Measurements from ENCODE around the gene HACE1.
"Not testable (repeated sequence)": the region's sequence is repeated elsewhere in the genome, so short reads cannot be mapped to it uniquely, and the experiment has no call there.

Gene HACE1

DNA sequence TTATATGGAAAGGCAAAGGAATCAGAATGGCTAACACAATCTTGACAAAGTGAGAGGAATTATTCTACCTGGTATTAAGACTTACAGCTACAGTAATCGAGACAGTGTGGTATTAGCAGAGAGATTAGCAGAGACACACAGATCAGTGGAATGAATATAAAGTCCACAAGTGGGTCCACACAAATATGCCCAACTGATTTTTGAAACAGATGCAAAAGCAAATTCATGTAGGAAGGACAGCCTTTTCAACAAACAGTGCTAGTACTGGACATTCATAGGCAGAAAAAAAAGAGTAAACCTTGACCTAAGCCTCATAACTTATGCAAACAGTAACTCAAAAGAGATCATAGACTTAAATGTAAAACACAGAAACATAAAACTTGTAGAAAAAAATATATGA lies 22.6 kb downstream of the HACE1 start:
- no peak overlapping the region for H3K4me3 ChIP-seq (ENCODE audit: low read length)
- no peak for DNase-seq (ENCODE audit: low read depth, low spot score)

GRCh38 chr6:104836479-104837020 lies 23.2 kb downstream of the HACE1 start:
- DNase-seq (ENCODE audit: low read depth, low spot score); H3K4me3 ChIP-seq (ENCODE audit: low read length): not testable (repeated sequence)

DNA sequence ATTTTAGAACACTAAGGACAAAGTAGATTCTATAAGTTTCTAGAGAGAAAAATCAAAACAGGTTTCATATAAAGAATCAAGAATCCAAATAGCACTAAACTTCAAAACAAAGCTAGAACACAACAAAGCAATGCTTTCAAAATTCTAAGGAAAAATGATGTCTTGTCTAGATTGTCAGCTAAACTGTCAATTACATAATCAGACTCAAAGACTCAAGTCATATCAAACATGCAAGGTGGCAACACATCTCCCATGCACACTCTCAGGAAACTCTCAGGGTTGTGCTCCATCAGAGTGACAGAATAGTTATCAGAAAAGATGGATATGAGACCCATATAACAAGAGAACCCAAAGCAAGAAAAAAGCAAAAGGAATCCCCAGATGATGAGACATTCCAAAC lies 23.9 kb downstream of the HACE1 start:
- no peak overlapping the region for H3K4me3 ChIP-seq (ENCODE audit: low read length)
- DNase-seq (ENCODE audit: low read depth, low spot score), result no peak

DNA sequence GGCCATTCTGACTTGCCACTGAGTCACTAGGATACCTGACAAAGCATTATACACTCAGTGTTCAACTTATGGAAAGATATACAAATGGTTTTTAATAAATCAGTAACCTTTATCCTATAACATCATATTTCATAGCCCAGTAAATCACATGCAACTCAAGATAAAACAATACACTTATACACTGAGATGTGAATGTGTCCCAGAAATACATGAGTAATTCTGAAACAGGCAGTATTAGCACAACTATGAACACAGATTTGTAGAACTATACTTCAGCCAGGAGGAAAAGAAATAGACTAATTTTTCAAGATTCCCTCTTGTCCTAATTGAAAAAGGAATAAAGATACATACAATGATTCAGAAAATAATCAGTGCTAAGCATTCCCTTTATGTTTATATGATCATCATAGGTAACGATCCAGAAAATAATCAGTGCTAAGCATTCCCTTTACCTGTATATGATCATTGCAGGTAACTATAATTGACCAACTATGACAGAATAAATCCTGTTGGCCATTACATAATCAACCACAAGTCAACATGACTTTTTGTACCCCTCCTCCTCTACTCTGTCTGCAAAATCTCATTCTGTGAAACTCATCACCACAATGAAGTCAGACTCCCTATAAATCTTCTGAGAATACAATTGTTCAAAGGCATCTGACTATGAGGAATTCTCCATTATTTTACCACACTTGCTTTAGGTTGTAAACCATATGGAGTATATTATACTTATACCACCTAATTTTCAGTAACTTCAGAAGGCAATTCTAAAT lies 30.3 kb downstream of the HACE1 start:
- no peak for DNase-seq (ENCODE audit: low read depth, low spot score)
- H3K4me3 ChIP-seq (ENCODE audit: low read length), result no peak overlapping the region

GRCh38 chr6:104828478-104828877 lies 31.2 kb downstream of the HACE1 start:
- H3K4me3 ChIP-seq (ENCODE audit: low read length), result no peak overlapping the region
- DNase-seq (ENCODE audit: low read depth, low spot score), result peak; percentile 17

- H3K4me3 ChIP-seq (ENCODE audit: low read length), result not testable (repeated sequence)
Measured at GRCh38 chr6:104820820-104821219, 38.9 kb downstream of the HACE1 start.

GRCh38 chr6:104816125-104816524 lies 43.6 kb downstream of the HACE1 start:
- H3K4me3 ChIP-seq (ENCODE audit: low read length), result no peak overlapping the region
- no peak for DNase-seq (ENCODE audit: low read depth, low spot score)

More at GRCh38 chr6:104820820-104821219, 38.9 kb downstream of the HACE1 start:
- DNase-seq (ENCODE audit: low read depth, low spot score), result not testable (repeated sequence)

GRCh38 chr6:104814743-104815142 lies 45.0 kb downstream of the HACE1 start:
- no peak overlapping the region for H3K4me3 ChIP-seq (ENCODE audit: low read length)
- no peak for DNase-seq (ENCODE audit: low read depth, low spot score)

GRCh38 chr6:104813552-104813951 lies 46.2 kb downstream of the HACE1 start:
- H3K4me3 ChIP-seq (ENCODE audit: low read length), result no peak overlapping the region
- no peak for DNase-seq (ENCODE audit: low read depth, low spot score)

- H3K4me3 ChIP-seq (ENCODE audit: low read length), result no peak overlapping the region
- no peak for DNase-seq (ENCODE audit: low read depth, low spot score)
Measured at GRCh38 chr6:104809116-104809515, 50.6 kb downstream of the HACE1 start.

DNA sequence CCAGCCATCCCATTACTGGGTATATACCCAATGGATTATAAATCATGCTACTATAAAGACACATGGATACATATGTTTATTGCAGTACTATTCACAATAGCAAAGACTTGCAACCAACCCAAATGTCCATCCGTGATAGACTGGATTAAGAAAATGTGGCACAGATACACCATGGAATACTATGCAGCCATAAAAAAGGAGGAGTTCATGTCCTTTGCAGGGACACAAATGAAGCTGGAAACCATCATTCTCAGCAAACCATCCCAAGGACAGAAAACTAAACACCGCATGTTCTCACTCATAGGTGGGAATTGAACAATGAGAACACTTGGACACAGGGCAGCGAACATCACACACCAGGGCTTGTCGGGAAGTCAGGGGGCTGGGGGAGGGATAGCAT lies 54.4 kb downstream of the HACE1 start:
- not testable (repeated sequence) for H3K4me3 ChIP-seq (ENCODE audit: low read length); DNase-seq (ENCODE audit: low read depth, low spot score)

GRCh38 chr6:104799134-104799657 lies 60.5 kb downstream of the HACE1 start:
- DNase-seq (ENCODE audit: low read depth, low spot score), result no peak
- H3K4me3 ChIP-seq (ENCODE audit: low read length), result no peak overlapping the region

GRCh38 chr6:104796031-104796785 lies 63.5 kb downstream of the HACE1 start:
- no peak for DNase-seq (ENCODE audit: low read depth, low spot score)

GRCh38 chr6:104795363-104795762 lies 64.4 kb downstream of the HACE1 start:
- no peak overlapping the region for H3K4me3 ChIP-seq (ENCODE audit: low read length)
- DNase-seq (ENCODE audit: low read depth, low spot score), result no peak

More at GRCh38 chr6:104796031-104796785, 63.5 kb downstream of the HACE1 start:
- no peak overlapping the region for H3K4me3 ChIP-seq (ENCODE audit: low read length)

- DNase-seq (ENCODE audit: low read depth, low spot score), result peak; percentile 75
- no peak overlapping the region for H3K4me3 ChIP-seq (ENCODE audit: low read length)
Measured at GRCh38 chr6:104789770-104790190, 69.9 kb downstream of the HACE1 start.

- DNase-seq (ENCODE audit: low read depth, low spot score), result peak; percentile 18
- no peak overlapping the region for H3K4me3 ChIP-seq (ENCODE audit: low read length)
Measured at GRCh38 chr6:104788400-104788799, 71.3 kb downstream of the HACE1 start.

GRCh38 chr6:104787305-104787704 lies 72.4 kb downstream of the HACE1 start:
- H3K4me3 ChIP-seq (ENCODE audit: low read length), result no peak overlapping the region
- DNase-seq (ENCODE audit: low read depth, low spot score), result no peak

DNA sequence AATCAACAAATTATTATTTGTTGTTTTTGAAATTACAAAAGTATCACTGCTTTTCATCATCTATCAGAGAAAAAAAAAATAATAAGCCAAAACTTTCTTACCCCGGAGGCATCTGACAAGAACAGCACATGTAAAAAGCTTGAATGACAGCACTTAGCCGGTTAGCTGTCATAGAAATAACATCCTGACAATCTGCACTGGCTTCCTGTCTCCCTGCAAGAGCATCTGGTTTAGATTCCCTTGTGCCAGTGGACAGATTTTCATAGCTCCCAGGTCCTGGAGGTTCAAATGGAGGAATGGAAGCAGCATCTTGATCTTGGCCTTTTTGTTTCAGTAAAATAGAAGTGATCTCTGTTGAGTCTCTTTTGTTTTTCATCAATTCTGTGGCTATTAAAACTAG lies 74.8 kb downstream of the HACE1 start:
- DNase-seq (ENCODE audit: low read depth, low spot score), result no peak
- no peak overlapping the region for H3K4me3 ChIP-seq (ENCODE audit: low read length)

- H3K4me3 ChIP-seq (ENCODE audit: low read length), result no peak overlapping the region
Measured at GRCh38 chr6:104771258-104771832, 88.4 kb downstream of the HACE1 start.

GRCh38 chr6:104768906-104769305 lies 90.8 kb downstream of the HACE1 start:
- H3K4me3 ChIP-seq (ENCODE audit: low read length), result no peak overlapping the region
- no peak for DNase-seq (ENCODE audit: low read depth, low spot score)

More at GRCh38 chr6:104771258-104771832, 88.4 kb downstream of the HACE1 start:
- peak; percentile 19 for DNase-seq (ENCODE audit: low read depth, low spot score)
